ENCODE measurements around the gene SLC1A4. TPM values are rescaled to one million over a fixed set of nuclear protein-coding genes. Genes with fewer than 3 reads are reported as not detected.
A peak's percentile ranks its signal among the peaks of the same experiment; 100 is the strongest.

SLC1A4 gene
- total RNA-seq, 2 donors from 2014 or later = 0.07 to 1.9 TPM

DNA sequence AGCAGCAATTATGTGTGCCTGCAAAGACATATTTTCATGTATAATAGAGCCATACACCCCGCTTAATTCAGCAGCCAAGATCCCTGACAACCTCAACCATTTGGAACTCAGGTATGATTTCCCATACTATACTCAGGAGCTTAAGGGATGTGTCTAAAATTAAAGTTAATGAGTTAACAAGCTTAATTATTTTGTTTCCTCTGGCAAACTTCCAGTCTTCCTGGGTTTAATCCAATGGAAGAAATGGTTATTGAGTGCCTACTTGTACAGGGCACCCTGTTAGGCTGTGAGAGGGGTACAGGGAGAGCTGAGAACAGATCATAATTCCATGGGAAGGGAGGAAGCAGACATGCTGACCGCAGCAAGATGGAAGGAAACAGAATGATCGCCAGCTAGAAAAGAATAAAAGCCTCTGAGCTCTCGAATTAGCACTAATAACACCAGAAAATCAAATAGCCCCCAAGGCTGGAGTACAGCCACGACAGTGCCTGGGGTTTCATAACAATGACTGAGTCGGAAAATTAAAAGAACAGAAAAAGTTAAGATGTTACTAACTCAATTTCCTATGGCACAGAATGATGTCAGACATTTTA is 46.2 kb downstream of the SLC1A4 start:
- Histone ChIP-seq H3K36me3 (ENCODE audit: control insufficient read depth, insufficient read depth, low read length) (no peaks in the 10 kb centered on the region), H3K4me3 (ENCODE audit: low read length) (no peak overlapping the region), H3K27ac (ENCODE audit: low read depth, low read length) (no peak overlapping the region), H3K27me3 (ENCODE audit: control insufficient read depth, insufficient read depth, low read length, poor library complexity, severe bottlenecking) (no peaks in the 10 kb centered on the region), H3K4me1 (ENCODE audit: control insufficient read depth, insufficient read depth, low read length) (no peaks in the 10 kb centered on the region), H3K9me3 (ENCODE audit: control insufficient read depth, low read length) (no peaks in the 10 kb centered on the region), H3K9ac (ENCODE audit: extremely low read depth, low read length, poor library complexity, severe bottlenecking) (no peak overlapping the region)
- no peak for DNase-seq
- no peaks in the 10 kb centered on the region for H3K9me3 Mint-ChIP-seq
- WGBS, 2 experiments (ENCODE audit: insufficient coverage in 1 of 2, insufficient read length in 1 of 2) = 91 to 94% methylated on average over 4 to 6 of the region's 6 CpGs
- H3K27me3 Mint-ChIP-seq (ENCODE audit: insufficient read depth) = no peaks in the 10 kb centered on the region
- no peak overlapping the region for H3K4me3 Mint-ChIP-seq
- H3K4me1 Mint-ChIP-seq = peaks cover under 1% of the 10 kb centered on the region
- H3K36me3 Mint-ChIP-seq (ENCODE audit: low read depth) = peaks cover 21% of the 10 kb centered on the region
- no peak overlapping the region for H3K27ac Mint-ChIP-seq
- TF ChIP-seq, protein P1, sequence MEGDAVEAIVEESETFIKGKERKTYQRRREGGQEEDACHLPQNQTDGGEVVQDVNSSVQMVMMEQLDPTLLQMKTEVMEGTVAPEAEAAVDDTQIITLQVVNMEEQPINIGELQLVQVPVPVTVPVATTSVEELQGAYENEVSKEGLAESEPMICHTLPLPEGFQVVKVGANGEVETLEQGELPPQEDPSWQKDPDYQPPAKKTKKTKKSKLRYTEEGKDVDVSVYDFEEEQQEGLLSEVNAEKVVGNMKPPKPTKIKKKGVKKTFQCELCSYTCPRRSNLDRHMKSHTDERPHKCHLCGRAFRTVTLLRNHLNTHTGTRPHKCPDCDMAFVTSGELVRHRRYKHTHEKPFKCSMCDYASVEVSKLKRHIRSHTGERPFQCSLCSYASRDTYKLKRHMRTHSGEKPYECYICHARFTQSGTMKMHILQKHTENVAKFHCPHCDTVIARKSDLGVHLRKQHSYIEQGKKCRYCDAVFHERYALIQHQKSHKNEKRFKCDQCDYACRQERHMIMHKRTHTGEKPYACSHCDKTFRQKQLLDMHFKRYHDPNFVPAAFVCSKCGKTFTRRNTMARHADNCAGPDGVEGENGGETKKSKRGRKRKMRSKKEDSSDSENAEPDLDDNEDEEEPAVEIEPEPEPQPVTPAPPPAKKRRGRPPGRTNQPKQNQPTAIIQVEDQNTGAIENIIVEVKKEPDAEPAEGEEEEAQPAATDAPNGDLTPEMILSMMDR (conservative IDR thresholded peaks at IDR 0.05) = no peak

DNA sequence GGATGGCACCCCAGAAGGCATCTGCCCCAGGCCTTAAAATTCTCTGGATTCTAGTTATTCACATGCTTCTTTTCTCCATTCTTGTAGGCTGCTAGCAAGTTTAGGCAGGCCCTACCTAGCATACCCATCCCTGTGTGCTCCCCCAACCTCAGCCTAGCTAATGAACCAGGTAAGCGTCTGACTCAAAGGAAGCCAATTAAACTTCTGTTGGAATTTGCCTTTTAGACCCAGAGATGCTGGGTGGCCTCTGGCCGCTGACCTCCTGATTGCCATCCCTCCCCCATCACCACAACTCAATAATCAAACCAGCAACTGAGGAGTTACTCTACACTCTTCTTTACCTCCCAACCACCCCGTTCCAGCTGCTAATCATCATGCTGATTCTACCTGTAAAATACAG is 48.0 kb downstream of the SLC1A4 start:
- no peak overlapping the region for H3K27ac ChIP-seq (ENCODE audit: low read depth, low read length)
- no peaks in the 10 kb centered on the region for H3K9me3 Mint-ChIP-seq
- H3K9ac ChIP-seq (ENCODE audit: extremely low read depth, low read length, poor library complexity, severe bottlenecking) = no peak overlapping the region
- WGBS, 2 experiments (ENCODE audit: insufficient coverage in 1 of 2, insufficient read length in 1 of 2) = 74 to 89% methylated on average over 2 to 3 of the region's 3 CpGs
- H3K36me3 ChIP-seq (ENCODE audit: control insufficient read depth, insufficient read depth, low read length) = no peaks in the 10 kb centered on the region
- no peak overlapping the region for H3K4me3 Mint-ChIP-seq
- TF ChIP-seq, protein P1 (conservative IDR thresholded peaks at IDR 0.05) = no peak
- H3K4me3 ChIP-seq (ENCODE audit: low read length) = no peak overlapping the region
- H3K27me3 Mint-ChIP-seq (ENCODE audit: insufficient read depth) = no peaks in the 10 kb centered on the region
- H3K27ac Mint-ChIP-seq = no peak overlapping the region
- H3K4me1 ChIP-seq (ENCODE audit: control insufficient read depth, insufficient read depth, low read length) = no peaks in the 10 kb centered on the region
- peaks cover 2% of the 10 kb centered on the region for H3K4me1 Mint-ChIP-seq
- DNase-seq = no peak
- H3K27me3 ChIP-seq (ENCODE audit: control insufficient read depth, insufficient read depth, low read length, poor library complexity, severe bottlenecking) = no peaks in the 10 kb centered on the region
- H3K9me3 ChIP-seq (ENCODE audit: control insufficient read depth, low read length) = no peaks in the 10 kb centered on the region
- peaks cover 20% of the 10 kb centered on the region for H3K36me3 Mint-ChIP-seq (ENCODE audit: low read depth)

DNA sequence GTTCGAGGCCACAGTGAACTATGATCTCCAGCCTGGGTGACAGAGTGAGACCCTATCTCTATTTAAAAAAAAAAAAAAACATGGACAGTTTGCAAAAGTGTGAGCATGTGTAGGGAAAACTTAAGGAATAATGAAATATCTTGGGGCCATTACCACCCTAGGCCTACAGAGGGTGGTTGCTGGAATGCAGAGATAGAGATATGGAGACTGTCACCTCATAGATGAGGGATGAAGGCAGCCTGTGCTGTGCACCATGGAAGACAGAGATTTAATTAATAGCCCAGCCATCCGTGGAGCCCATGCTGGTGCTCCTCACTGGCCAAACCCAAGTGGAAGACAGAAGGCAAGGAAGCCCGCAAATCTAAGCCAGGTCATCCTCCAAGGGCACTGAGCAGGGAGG is 50.4 kb downstream of the SLC1A4 start:
- Mint-ChIP-seq H3K4me3 (no peak overlapping the region), H3K27me3 (ENCODE audit: insufficient read depth) (no peaks in the 10 kb centered on the region), H3K27ac (no peak overlapping the region), H3K36me3 (ENCODE audit: low read depth) (peaks cover 34% of the 10 kb centered on the region), H3K4me1 (peaks cover 7% of the 10 kb centered on the region), H3K9me3 (peaks cover 7% of the 10 kb centered on the region)
- no peak for DNase-seq
- Histone ChIP-seq H3K27ac (ENCODE audit: low read depth, low read length) (no peak overlapping the region), H3K36me3 (ENCODE audit: control insufficient read depth, insufficient read depth, low read length) (peaks cover 7% of the 10 kb centered on the region), H3K27me3 (ENCODE audit: control insufficient read depth, insufficient read depth, low read length, poor library complexity, severe bottlenecking) (no peaks in the 10 kb centered on the region), H3K4me1 (ENCODE audit: control insufficient read depth, insufficient read depth, low read length) (no peaks in the 10 kb centered on the region), H3K9me3 (ENCODE audit: control insufficient read depth, low read length) (peaks cover 15% of the 10 kb centered on the region), H3K4me3 (ENCODE audit: low read length) (no peak overlapping the region), H3K9ac (ENCODE audit: extremely low read depth, low read length, poor library complexity, severe bottlenecking) (no peak overlapping the region)
- 92 to 98% methylated on average over 2 to 3 of the region's 3 CpGs for WGBS, 2 experiments (ENCODE audit: insufficient coverage in 1 of 2, insufficient read length in 1 of 2)
- TF ChIP-seq, protein P1 (conservative IDR thresholded peaks at IDR 0.05) = peak; percentile 26
